ENCODE data around the gene CRHR1.

DNA sequence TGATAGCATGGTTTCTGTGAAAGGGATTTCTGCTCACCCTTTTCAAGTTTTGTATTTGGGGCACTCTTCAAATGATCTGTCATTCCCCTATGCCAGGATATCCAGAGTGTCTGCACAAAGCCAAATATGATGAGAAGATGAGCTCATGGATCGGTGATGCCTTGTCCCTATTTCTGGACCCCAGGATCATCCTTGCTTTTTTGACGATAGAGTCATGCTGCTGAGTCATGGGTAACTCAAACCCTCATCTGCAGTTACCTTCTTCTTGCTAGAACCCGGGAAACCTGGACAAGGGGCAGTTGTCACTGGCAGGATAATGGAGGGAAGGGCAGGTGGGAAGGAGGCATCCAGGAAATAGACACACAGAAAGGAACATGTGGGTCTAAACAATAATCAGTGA, 92.4 kb downstream of the CRHR1 start:
- no peak for TF ChIP-seq POLR2A (IDR thresholded peaks at IDR 0.05)
- TF ChIP-seq, protein P1, sequence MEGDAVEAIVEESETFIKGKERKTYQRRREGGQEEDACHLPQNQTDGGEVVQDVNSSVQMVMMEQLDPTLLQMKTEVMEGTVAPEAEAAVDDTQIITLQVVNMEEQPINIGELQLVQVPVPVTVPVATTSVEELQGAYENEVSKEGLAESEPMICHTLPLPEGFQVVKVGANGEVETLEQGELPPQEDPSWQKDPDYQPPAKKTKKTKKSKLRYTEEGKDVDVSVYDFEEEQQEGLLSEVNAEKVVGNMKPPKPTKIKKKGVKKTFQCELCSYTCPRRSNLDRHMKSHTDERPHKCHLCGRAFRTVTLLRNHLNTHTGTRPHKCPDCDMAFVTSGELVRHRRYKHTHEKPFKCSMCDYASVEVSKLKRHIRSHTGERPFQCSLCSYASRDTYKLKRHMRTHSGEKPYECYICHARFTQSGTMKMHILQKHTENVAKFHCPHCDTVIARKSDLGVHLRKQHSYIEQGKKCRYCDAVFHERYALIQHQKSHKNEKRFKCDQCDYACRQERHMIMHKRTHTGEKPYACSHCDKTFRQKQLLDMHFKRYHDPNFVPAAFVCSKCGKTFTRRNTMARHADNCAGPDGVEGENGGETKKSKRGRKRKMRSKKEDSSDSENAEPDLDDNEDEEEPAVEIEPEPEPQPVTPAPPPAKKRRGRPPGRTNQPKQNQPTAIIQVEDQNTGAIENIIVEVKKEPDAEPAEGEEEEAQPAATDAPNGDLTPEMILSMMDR (IDR thresholded peaks at IDR 0.05), result no peak

Measured in uterus (tissue), 2 donors.